Measurements from ENCODE around the gene FBXO3. TPM values are rescaled to one million over a fixed set of nuclear protein-coding genes. Genes with fewer than 3 reads are reported as not detected.

Gene FBXO3
- total and polyA plus RNA-seq, 2 of the 8 experiments (the other 6 are each of a cell fraction or from before 2014, with no cell fraction given), result 15.9 to 25.7 TPM

GRCh38 chr11:33772300-33772699 lies 2.0 kb downstream of the FBXO3 start:
- peaks cover 7% of the 10 kb centered on the region; the same call in 1 of the 2 replicates for H3K23me2 ChIP-seq (ENCODE audit: low read depth, low read length)
- H4K91ac ChIP-seq (replicated peaks; ENCODE audit: insufficient read length, low read length), result no peak overlapping the region
- no peak overlapping the region for H2AK5ac ChIP-seq (ENCODE audit: low read depth, low read length)
- peaks cover 0 to 4% (median 2%) of the 10 kb centered on the region in 4 experiments; a peak in 4 of 7 replicates for H3K4me1 ChIP-seq (replicated peaks in 1 of 4; ENCODE audit: control insufficient read depth in 3 of 4, insufficient read depth in 4 of 4, low read length in 3 of 4)
- H2BK12ac ChIP-seq (ENCODE audit: low read depth, low read length), result no peak overlapping the region
- H3K18ac ChIP-seq (ENCODE audit: extremely low read depth, low read length), result no peak overlapping the region
- no peak overlapping the region for H3K14ac ChIP-seq (ENCODE audit: insufficient read length)
- H3K27ac ChIP-seq (ENCODE audit: low read depth, low read length), result no peak overlapping the region
- H3K23ac ChIP-seq (ENCODE audit: insufficient read length), result no peak overlapping the region
- H3K4ac ChIP-seq (replicated peaks; ENCODE audit: insufficient read length, low read depth, low read length), result no peak overlapping the region
- POLR2A ChIA-PET (ENCODE audit: partially characterized antibody), result no interaction called here
- H3K79me2 ChIP-seq (ENCODE audit: control insufficient read depth in 1 of 2, insufficient read depth in 2 of 2, low read length in 2 of 2), result 0 out of 4 replicates have a peak, but pooled peaks cover 0 to 9% of the 10 kb centered on the region in 2 experiments
- no peak overlapping the region for H3K9ac ChIP-seq (replicated peaks in 1 of 4; ENCODE audit: extremely low read depth in 1 of 4, low read depth in 3 of 4, low read length in 3 of 4)
- H2BK120ac ChIP-seq (replicated peaks; ENCODE audit: low read depth, low read length), result no peak overlapping the region
- no peak overlapping the region for H2BK15ac ChIP-seq (ENCODE audit: low read length)
- H3K9me3 ChIP-seq (ENCODE audit: insufficient read depth in 2 of 2, low read depth in 1 of 2, low read length in 1 of 2), result no peaks in the 10 kb centered on the region
- no peak overlapping the region for H2BK20ac ChIP-seq (ENCODE audit: low read length)
- no peak overlapping the region for H4K8ac ChIP-seq (ENCODE audit: extremely low read depth, insufficient read depth, low read length)
- H3K36me3 ChIP-seq (ENCODE audit: control insufficient read depth in 2 of 4, insufficient read depth in 4 of 4, low read length in 3 of 4), result peaks cover 0 to 3% (median 1%) of the 10 kb centered on the region in 4 experiments; a peak in 2 of 8 replicates
- H3K4me3 ChIP-seq (ENCODE audit: extremely low read depth in 1 of 4, insufficient read depth in 2 of 4, low read depth in 3 of 4, low read length in 4 of 4), result no peak overlapping the region
- CTCF ChIA-PET (ENCODE audit: partially characterized antibody), result interaction anchor here (1.5 to 2.1 kb wide), 3 partner anchors 25 to 57 kb away, joined by 3 to 9 read pairs (median 4); no protein-coding TSS in a partner anchor
- H2BK5ac ChIP-seq (ENCODE audit: low read depth, low read length), result no peak overlapping the region
- H2AFZ ChIP-seq (ENCODE audit: low read length), result no peak overlapping the region
- H4K5ac ChIP-seq (ENCODE audit: insufficient read length, low read depth, low read length), result no peak overlapping the region
- H3K56ac ChIP-seq (replicated peaks; ENCODE audit: insufficient read length, low read depth, low read length), result no peak overlapping the region
- no peaks in the 10 kb centered on the region for H3K79me1 ChIP-seq (ENCODE audit: low read depth, low read length)
- H3K4me2 ChIP-seq (ENCODE audit: insufficient read depth in 1 of 2, low read depth in 2 of 2, low read length in 2 of 2), result no peak overlapping the region; a peak in 1 of 4 replicates
- peaks cover 0 to 13% (median 2%) of the 10 kb centered on the region in 4 experiments; a peak in 3 of 7 replicates for H3K27me3 ChIP-seq (replicated peaks in 1 of 4; ENCODE audit: control insufficient read depth in 3 of 4, extremely low read depth in 1 of 4, insufficient read depth in 3 of 4, low read length in 3 of 4)
- H4K20me1 ChIP-seq (replicated peaks in 1 of 2; ENCODE audit: control insufficient read depth in 1 of 2, insufficient read depth in 2 of 2, low read length in 2 of 2), result peaks cover 2 to 13% of the 10 kb centered on the region in 2 experiments
- WGBS, 2 experiments (ENCODE audit: extremely low coverage in 1 of 2, insufficient coverage in 1 of 2, insufficient read length in 1 of 2, insufficient replicate concordance in 2 of 2, low coverage in 1 of 2, low lambda C conversion rate in 2 of 2, missing lambda C conversion rate in 1 of 2), result 88% methylated on average over 4 of the region's 4 CpGs; no CpG with 5 or more reads in 1 of the 2 experiments
- DNase-seq (ENCODE audit: low read depth in 1 of 2, low spot score in 2 of 2) (no peak), FAIRE-seq (no peak)
- no peak for TF ChIP-seq RNF2 (IDR thresholded peaks at IDR 0.05; ENCODE audit: borderline replicate concordance, low read depth, low read length, missing control alignments, poor library complexity, severe bottlenecking)
- no peak for TF ChIP-seq TAF1 (IDR thresholded peaks at IDR 0.05; ENCODE audit: low read depth, low read length)
- TF ChIP-seq, protein P1, sequence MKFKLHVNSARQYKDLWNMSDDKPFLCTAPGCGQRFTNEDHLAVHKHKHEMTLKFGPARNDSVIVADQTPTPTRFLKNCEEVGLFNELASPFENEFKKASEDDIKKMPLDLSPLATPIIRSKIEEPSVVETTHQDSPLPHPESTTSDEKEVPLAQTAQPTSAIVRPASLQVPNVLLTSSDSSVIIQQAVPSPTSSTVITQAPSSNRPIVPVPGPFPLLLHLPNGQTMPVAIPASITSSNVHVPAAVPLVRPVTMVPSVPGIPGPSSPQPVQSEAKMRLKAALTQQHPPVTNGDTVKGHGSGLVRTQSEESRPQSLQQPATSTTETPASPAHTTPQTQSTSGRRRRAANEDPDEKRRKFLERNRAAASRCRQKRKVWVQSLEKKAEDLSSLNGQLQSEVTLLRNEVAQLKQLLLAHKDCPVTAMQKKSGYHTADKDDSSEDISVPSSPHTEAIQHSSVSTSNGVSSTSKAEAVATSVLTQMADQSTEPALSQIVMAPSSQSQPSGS (IDR thresholded peaks at IDR 0.05; ENCODE audit: low read length), result no peak
- TF ChIP-seq MAFK (IDR thresholded peaks at IDR 0.05; ENCODE audit: low read depth, low read length), result no peak
- TF ChIP-seq BRCA1 (IDR thresholded peaks at IDR 0.05; ENCODE audit: low read depth, low read length), result no peak
- no peak for TF ChIP-seq CBX8 (IDR thresholded peaks at IDR 0.05; ENCODE audit: borderline replicate concordance, low read depth, low read length)
- no peak for TF ChIP-seq KDM5A (IDR thresholded peaks at IDR 0.05; ENCODE audit: low read length)
- no peak for TF ChIP-seq HDAC6 (IDR thresholded peaks at IDR 0.05; ENCODE audit: low read depth, low read length)
- TF ChIP-seq RBBP5 (IDR thresholded peaks at IDR 0.05; ENCODE audit: borderline replicate concordance, low read depth, low read length), result no peak
- no peak for TF ChIP-seq HDAC2 (IDR thresholded peaks at IDR 0.05; ENCODE audit: borderline replicate concordance in 1 of 2, low read depth in 2 of 2, low read length in 2 of 2)

Measured in H1 (cell line).